ENCODE measurements around the gene CCN5.
A peak's percentile ranks its signal among the peaks of the same experiment; 100 is the strongest.

DNA sequence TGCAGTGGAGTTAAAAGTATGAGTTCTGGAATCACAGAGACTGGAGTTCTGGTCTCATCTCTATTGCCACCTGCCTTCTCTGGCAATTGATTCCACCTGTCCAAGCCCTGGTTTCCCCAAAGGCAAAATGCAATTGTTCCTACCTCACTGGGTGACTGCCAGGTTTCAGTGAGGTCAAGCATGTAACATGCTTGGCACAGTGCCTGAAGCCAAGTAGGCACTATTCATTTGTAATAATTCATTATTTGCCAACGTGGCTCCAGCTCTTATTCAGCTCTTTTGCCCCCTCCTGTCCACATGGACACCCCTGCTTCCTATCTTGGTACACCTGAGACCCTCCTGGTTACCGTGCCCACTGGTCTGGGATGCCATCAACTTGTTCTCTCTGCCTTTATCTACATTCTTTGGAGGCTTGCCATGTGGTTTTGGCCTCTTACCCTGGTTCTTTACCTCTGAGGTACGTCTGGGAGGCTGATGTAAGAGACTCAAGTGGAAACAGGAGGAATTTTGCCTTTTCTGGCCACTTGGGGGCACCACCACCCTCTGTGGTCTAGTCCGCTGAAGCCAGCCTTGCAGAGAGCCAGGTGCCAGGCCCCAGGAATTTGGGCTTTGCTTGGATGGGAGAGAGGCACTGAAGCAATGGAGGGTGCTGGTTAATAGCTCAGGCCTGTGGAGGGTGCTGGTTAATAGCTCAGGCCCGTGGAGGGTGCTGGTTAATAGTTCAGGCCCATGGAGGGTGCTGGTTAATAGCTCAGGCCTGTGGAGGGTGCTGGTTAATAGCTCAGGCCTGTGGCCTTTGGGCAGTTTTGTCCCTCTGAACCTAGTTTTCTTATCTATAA lies 32.2 kb downstream of the CCN5 start:
- TF ChIP-seq, protein P1, sequence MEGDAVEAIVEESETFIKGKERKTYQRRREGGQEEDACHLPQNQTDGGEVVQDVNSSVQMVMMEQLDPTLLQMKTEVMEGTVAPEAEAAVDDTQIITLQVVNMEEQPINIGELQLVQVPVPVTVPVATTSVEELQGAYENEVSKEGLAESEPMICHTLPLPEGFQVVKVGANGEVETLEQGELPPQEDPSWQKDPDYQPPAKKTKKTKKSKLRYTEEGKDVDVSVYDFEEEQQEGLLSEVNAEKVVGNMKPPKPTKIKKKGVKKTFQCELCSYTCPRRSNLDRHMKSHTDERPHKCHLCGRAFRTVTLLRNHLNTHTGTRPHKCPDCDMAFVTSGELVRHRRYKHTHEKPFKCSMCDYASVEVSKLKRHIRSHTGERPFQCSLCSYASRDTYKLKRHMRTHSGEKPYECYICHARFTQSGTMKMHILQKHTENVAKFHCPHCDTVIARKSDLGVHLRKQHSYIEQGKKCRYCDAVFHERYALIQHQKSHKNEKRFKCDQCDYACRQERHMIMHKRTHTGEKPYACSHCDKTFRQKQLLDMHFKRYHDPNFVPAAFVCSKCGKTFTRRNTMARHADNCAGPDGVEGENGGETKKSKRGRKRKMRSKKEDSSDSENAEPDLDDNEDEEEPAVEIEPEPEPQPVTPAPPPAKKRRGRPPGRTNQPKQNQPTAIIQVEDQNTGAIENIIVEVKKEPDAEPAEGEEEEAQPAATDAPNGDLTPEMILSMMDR (conservative IDR thresholded peaks at IDR 0.05; ENCODE audit: low read length), result peak; percentile 94
- TF ChIP-seq EZH2phosphoT487 (IDR thresholded peaks at IDR 0.05; ENCODE audit: borderline replicate concordance, low read depth, low read length), result no peak
